Natural killer cell (primary cell): ENCODE results near the gene GLS2. TPM values are rescaled to one million over a fixed set of nuclear protein-coding genes. Genes with fewer than 3 reads are reported as not detected.

ENCODE experiments used
- ATAC-seq, 3 donors: fragments of 150-1000 bp in 2 of 3; fragments of 200-7000 bp in 1 of 3; cut with Tn5 transposase; 1 replicate in 1 of 3; 2 replicates in 2 of 3; pipeline ENCODE4 v1.10.0; 2021; ENCODE audit warnings: mild to moderate bottlenecking in 2 of 3, moderate library complexity in 2 of 3
- DNase-seq, 2 donors: peaks; one replicate each; pipeline versions ENCODE4 v3.0.0 to v3.0.0-alpha.2; 2013 to 2021; ENCODE audit warnings: mixed read lengths in 1 of 2
- H3K27ac ChIP-seq: one replicate; pipeline ENCODE4 v1.5.1; 2013; ENCODE audit warnings: mild to moderate bottlenecking, low read length
- H3K27me3 ChIP-seq: one replicate; pipeline ENCODE4 v1.6.1; 2013; ENCODE audit warnings: low read length; ENCODE audit not compliant: control insufficient read depth, insufficient read depth
- H3K36me3 ChIP-seq: one replicate; pipeline ENCODE4 v1.6.1; 2013; ENCODE audit warnings: low read length; ENCODE audit not compliant: control insufficient read depth, insufficient read depth
- H3K4me1 ChIP-seq: one replicate; pipeline ENCODE4 v1.6.1; 2013; ENCODE audit warnings: low read length; ENCODE audit not compliant: control insufficient read depth, insufficient read depth
- H3K4me3 ChIP-seq: one replicate; pipeline ENCODE4 v1.5.1; 2013; ENCODE audit warnings: low read length
- H3K9me3 ChIP-seq: one replicate; pipeline ENCODE4 v1.6.1; 2013; ENCODE audit warnings: low read length; ENCODE audit not compliant: control insufficient read depth, insufficient read depth
- H3K27ac Mint-ChIP-seq, 2 donors: one replicate each; pipeline ENCODE4 v1.8.0; 2022; ENCODE audit warnings: mild to moderate bottlenecking in 2 of 2, mixed read lengths in 2 of 2, moderate library complexity in 1 of 2
- H3K27me3 Mint-ChIP-seq, 2 donors: one replicate each; pipeline ENCODE4 v1.8.0; 2022; ENCODE audit warnings: low read depth in 2 of 2, mixed read lengths in 2 of 2
- H3K36me3 Mint-ChIP-seq: one replicate; pipeline ENCODE4 v1.8.0; 2022; ENCODE audit warnings: mixed read lengths
- H3K4me1 Mint-ChIP-seq, 2 donors: one replicate each; pipeline ENCODE4 v1.8.0; 2022; ENCODE audit warnings: mixed read lengths in 2 of 2
- H3K4me3 Mint-ChIP-seq: one replicate; pipeline ENCODE4 v1.8.0; 2022; ENCODE audit warnings: mild to moderate bottlenecking, moderate library complexity, mixed read lengths
- H3K9me3 Mint-ChIP-seq, 2 donors: one replicate each; pipeline ENCODE4 v1.8.0; 2022; ENCODE audit warnings: mixed read lengths in 2 of 2
- WGBS: methylation state at CpG from one replicate; pipeline ENCODE4 v1.1.7; 2013; ENCODE audit warnings: missing lambda C conversion rate; ENCODE audit not compliant: insufficient coverage; 5-methylcytosine and 5-hydroxymethylcytosine counted together
- intact Hi-C: fragments of 100-400 bp; cut with micrococcal nuclease; formaldehyde crosslinking; loops from one replicate; pipeline ENCODE4 v1.14.2; 2022
- total RNA-seq, 4 donors: library from RNA; stranded (reverse); fragments of 120-200 nt in 1 of 4; gene quantifications; one replicate each; pipeline versions ENCODE4 v1.2.3 to v1.2.4, GENCODE V29; 2013 to 2022
- TF ChIP-seq, protein P1 (sequence below): fragments of 200-600 bp; IDR thresholded peaks from one replicate; pipeline ENCODE4 v1.8.0; 2022; ENCODE audit warnings: antibody characterized with exemption

Gene GLS2
- total RNA-seq, 3 donors from 2014 or later (not counting 1 experiment from before 2014, with no cell fraction given): 1.2 to 1.6 (median 1.6) TPM

- Mint-ChIP-seq H3K27me3 (no peaks in the 10 kb centered on the region), H3K9me3 (no peaks in the 10 kb centered on the region), H3K27ac (peak overlapping the region; percentile 94), H3K4me3 (peak overlapping the region; percentile 95), H3K4me1 (peaks cover 19 to 23% of the 10 kb centered on the region in 2 donors), H3K36me3 (no peaks in the 10 kb centered on the region)
- intact Hi-C loops: loop anchor here (2.0 to 10.0 kb wide), 4 partner anchors 20 to 214 kb away; partner anchors contain the start of genes ANKRD52, CNPY2, PAN2 and TIMELESS
- Histone ChIP-seq H3K27me3 (no peaks in the 10 kb centered on the region), H3K36me3 (no peaks in the 10 kb centered on the region), H3K9me3 (no peaks in the 10 kb centered on the region), H3K4me1 (peaks cover 19% of the 10 kb centered on the region), H3K4me3 (peak overlapping the region; percentile 80), H3K27ac (peak overlapping the region; percentile 92)
- ATAC-seq (no peak), DNase-seq (peak in 1 of 2 donors; percentile 25)
- TF ChIP-seq, protein P1, sequence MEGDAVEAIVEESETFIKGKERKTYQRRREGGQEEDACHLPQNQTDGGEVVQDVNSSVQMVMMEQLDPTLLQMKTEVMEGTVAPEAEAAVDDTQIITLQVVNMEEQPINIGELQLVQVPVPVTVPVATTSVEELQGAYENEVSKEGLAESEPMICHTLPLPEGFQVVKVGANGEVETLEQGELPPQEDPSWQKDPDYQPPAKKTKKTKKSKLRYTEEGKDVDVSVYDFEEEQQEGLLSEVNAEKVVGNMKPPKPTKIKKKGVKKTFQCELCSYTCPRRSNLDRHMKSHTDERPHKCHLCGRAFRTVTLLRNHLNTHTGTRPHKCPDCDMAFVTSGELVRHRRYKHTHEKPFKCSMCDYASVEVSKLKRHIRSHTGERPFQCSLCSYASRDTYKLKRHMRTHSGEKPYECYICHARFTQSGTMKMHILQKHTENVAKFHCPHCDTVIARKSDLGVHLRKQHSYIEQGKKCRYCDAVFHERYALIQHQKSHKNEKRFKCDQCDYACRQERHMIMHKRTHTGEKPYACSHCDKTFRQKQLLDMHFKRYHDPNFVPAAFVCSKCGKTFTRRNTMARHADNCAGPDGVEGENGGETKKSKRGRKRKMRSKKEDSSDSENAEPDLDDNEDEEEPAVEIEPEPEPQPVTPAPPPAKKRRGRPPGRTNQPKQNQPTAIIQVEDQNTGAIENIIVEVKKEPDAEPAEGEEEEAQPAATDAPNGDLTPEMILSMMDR: no peak
- WGBS: 47% methylated on average over 18 of the region's 19 CpGs
These were observed 18.7 kb downstream of the GLS2 start for GRCh38 chr12:56469007-56469930.

DNA sequence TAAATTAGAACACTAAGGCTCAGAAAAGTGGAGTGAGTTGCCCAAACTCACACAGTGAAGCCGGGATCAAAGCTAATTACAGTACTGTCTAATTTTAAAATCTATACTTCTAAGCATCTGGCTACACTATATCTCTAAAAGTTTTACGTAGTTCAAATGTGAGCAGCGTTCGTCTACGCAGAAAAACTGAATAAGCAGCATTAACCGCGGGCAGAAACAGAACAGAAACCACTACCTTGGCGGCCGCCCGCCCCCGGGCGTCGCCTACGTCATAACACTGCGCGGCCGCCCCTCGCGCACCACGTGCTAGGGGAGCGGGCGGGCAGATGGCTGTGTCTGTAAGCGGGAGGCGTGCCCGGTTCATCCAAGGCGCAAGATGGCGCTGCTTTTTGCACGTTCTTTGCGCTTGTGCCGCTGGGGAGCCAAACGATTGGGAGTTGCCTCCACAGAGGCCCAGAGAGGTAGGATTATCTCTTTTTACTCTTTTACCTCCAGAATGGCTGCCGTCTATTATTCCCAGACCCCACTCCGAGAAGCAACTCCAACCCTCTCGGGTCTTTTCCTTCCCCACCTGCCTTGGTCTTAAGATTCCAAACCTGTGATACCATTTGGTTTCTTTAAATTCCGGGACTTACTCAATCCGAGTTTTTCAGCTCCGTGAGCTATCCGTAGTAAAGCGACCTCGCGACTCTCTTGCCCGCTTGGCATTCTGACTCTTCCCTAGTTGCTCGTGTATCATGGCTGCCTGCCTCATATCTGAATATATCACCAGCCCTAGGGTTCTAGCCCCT, 19.6 kb downstream of the GLS2 start, which contains the start of gene SPRYD4:
Gene SPRYD4, plus strand, starts transcription at position 363 of the 791 bp plus-strand sequence. Its CDS starts 14 bp downstream, at position 377.
- Histone ChIP-seq H3K27me3 (no peaks in the 10 kb centered on the region), H3K4me1 (peaks cover 20% of the 10 kb centered on the region), H3K36me3 (no peaks in the 10 kb centered on the region), H3K4me3 (peak within 1 kb of the TSS; percentile 80), H3K27ac (peak within 1 kb of the TSS; percentile 92), H3K9me3 (no peaks in the 10 kb centered on the region)
- Mint-ChIP-seq H3K9me3 (no peaks in the 10 kb centered on the region), H3K36me3 (no peaks in the 10 kb centered on the region), H3K27me3 (no peaks in the 10 kb centered on the region), H3K27ac (peak within 1 kb of the TSS; percentile 94), H3K4me1 (peaks cover 22 to 25% of the 10 kb centered on the region in 2 donors), H3K4me3 (peak within 1 kb of the TSS; percentile 95)
- 0% methylated on average over 43 of the region's 43 CpGs for WGBS
- intact Hi-C loops: loop anchor here (2.0 to 10.0 kb wide), 4 partner anchors 20 to 214 kb away; partner anchors contain the start of genes ANKRD52, CNPY2, PAN2 and TIMELESS
- peak; percentile 93 to 97 for DNase-seq
- ATAC-seq: peak; percentile 91 to 98 (median 97)
- TF ChIP-seq, protein P1: no peak

DNA sequence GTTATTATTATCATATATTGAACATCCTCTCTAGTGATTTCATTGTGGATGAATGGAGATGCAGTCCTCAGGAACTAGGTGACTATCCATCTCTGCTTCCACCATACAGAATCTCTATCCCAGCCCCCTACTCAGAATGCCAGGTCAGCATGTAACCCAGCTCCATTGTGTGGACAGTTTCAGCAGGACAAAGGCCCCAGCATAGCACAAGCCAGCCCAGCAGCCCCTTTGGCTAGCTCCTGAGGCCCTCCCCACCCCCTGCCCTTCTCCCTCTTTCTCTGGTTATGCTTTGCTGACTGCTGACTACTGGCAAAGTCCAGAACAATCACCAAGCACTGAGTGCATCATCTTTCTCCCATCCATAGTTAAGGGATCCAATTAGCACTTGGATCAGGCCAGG, 25.4 kb downstream of the GLS2 start:
- Mint-ChIP-seq H3K27ac (no peak overlapping the region), H3K9me3 (no peaks in the 10 kb centered on the region), H3K27me3 (no peaks in the 10 kb centered on the region), H3K4me1 (peaks cover 5% of the 10 kb centered on the region in 2 donors), H3K4me3 (no peak overlapping the region), H3K36me3 (no peaks in the 10 kb centered on the region)
- Histone ChIP-seq H3K4me3 (no peak overlapping the region), H3K9me3 (no peaks in the 10 kb centered on the region), H3K4me1 (peaks cover 4% of the 10 kb centered on the region), H3K27ac (no peak overlapping the region), H3K27me3 (no peaks in the 10 kb centered on the region), H3K36me3 (no peaks in the 10 kb centered on the region)
- DNase-seq (no peak), ATAC-seq (no peak)
- intact Hi-C loops: loop anchor here (10.0 kb wide), 1 partner anchor 208 kb away; the partner anchor contains the start of gene ANKRD52
- TF ChIP-seq, protein P1: no peak
